ENCODE results near the gene AHCTF1.

AHCTF1 gene

GRCh38 chr1:246931549-246932365 lies at the start of gene AHCTF1:
Gene AHCTF1 (minus strand): TSS chr1:246931948. CDS start chr1:246918370, 13,578 bp downstream.
- peak; percentile 94 to 96 for DNase-seq

DNA sequence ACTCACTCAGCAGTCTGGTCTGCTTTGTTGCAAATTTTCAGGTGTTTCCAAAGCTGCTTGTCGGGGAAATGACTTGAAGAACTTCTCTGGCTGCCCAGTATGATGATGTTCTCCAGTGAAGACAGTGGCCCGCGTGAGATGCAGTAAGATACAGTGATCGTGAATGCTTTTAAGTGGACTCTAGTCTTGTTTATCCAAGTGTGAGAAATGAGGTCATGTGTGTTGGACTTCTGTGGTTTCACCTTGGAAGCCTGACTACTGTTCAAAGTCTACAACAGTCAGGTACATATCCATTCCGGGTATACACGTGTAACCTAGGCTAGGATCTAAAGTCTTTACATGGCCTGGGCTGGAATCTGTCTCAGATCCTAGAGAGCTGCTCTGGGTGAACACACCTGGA lies 47.0 kb upstream of the AHCTF1 start:
- DNase-seq, result no peak

DNA sequence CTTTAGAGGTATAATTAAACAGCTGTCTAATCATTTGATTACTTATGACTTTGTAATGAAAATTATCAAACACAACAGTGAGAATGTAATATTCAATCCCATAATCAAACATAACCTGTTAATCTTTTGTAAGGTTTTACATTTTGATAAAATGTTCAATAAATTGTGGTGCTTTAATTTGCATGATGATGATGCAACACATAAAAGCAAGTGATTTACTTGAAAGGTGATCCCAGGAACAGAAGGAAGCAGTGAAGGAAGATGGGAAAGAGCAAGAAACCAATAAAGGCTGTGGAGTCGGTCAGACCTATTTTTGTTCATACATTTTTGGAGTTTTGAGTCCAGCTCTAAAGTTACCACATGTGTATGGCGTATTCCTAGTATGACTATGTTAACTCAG lies 46.5 kb upstream of the AHCTF1 start:
- DNase-seq, result no peak

GRCh38 chr1:246971969-246972368 lies 40.2 kb upstream of the AHCTF1 start:
- no peak for DNase-seq

GRCh38 chr1:246971090-246971721 lies 39.5 kb upstream of the AHCTF1 start:
- peak in 1 of 2 experiments; percentile 18 for DNase-seq

DNA sequence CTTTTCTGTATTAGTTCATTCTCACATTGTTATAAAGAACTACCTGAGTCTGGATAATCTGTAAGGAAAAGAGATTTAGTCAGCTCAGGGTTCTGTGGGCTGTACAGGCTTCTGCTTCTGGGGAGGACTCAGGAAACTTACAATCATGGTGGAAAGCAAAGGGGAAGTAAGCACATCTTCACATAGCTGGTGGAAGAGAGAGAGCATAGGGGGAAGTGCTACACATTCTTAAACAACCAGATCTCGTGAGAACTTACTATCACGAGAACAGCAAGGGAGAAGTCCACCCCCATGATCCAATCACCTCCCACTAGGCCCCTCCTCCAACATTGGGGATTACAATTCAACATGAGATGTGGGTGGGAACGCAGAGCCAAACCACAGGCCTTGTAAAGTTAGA lies 37.9 kb upstream of the AHCTF1 start:
- DNase-seq, result no peak

- no peak for DNase-seq
Measured at GRCh38 chr1:246966502-246966901, 34.8 kb upstream of the AHCTF1 start.

DNA sequence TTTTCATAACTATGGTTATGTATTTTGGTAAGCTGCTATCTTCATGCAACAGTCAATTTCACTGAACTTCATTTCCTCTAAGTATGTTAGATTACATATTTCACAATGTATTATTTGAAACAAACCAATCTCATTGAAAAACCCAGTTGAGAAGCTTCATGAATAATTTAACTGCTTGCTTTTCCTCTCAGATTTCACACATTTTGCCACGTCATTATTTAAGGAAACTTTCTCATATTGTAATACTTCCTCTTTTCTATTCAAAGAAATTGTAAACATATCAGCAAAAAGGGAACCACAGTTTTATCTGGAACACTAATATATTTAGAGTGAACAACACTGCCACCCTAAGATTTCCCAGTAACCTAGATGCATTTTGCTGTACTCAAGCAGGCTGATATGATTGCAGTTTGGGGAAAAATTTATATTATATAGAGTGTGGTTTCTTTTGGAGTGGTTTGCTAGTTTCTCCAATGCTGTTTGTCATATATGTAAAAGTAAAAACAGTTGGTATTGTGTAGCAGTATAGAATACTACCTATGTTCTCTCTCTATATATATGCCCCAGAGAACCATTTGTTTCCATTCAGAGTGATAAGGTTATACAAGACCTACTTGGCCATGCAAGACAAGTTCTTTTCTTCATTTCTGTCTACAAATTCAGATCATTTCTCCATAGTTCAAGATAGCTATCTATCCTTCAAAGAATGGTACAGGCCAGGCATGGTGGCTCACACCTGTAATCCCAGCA lies 28.4 kb upstream of the AHCTF1 start:
- DNase-seq, result no peak

DNA sequence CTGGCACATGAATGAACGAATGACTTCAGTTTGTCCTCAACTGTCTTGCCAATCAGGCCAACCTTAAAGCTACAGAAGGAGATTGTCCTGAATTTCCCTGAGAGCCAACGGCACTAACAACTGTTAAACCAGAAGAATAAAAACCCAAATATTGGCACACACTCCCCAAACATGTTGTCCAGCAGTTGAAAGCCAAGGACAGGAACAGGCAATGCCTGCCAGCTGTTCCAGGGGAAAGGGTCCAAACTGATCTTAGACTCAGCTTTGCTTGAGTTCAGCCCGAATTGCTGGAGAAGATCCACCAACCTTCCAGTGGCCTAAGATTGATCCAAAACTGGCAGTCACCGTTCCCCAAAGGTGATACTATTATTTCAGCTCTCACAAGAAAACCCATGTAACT lies 22.4 kb upstream of the AHCTF1 start:
- DNase-seq, result no peak

DNA sequence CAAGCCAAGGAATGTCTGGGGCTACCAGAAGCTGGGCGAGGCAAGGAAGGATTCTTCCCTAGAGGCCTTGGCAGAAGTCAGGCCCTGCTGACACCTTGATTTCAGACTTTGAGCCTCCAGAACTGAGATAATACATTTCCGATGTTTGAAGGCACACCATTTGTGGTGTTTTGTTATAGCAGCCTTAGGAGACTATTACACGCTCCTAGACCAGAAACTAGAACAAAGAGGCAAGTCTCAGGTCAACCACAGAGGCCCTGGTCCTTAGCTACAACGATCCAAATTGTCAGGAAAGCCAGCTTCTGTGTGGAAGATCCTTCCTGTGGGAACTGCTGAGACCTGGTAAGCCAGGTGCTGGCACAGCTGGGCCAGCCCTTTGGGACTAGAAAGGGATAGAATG lies 19.7 kb upstream of the AHCTF1 start:
- DNase-seq, result no peak

- no peak for DNase-seq
Measured at GRCh38 chr1:246949956-246950355, 18.2 kb upstream of the AHCTF1 start.

- no peak for DNase-seq
Measured at GRCh38 chr1:246947255-246947654, 15.5 kb upstream of the AHCTF1 start.

DNA sequence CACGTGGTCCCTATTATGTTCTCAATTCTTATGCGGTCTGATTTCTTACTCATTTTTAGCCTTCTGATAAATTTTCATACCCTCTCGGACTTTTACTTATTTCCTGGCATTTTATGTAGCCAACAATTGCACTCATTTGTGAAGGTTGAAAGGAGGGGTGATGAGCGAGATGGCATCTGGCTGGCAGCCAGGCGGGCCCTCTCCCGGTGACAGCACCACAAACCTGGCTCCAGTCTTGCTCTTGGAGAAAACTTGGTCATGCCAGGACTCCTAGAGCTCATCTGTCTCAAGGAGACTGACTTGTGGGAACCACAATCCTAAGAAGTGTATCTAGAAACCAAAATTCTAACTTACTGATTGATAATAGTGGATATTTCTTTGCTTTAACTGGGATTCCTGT lies 14.6 kb upstream of the AHCTF1 start:
- DNase-seq, result no peak

- DNase-seq, result no peak
Measured at GRCh38 chr1:246934765-246935164, 3.0 kb upstream of the AHCTF1 start.

DNA sequence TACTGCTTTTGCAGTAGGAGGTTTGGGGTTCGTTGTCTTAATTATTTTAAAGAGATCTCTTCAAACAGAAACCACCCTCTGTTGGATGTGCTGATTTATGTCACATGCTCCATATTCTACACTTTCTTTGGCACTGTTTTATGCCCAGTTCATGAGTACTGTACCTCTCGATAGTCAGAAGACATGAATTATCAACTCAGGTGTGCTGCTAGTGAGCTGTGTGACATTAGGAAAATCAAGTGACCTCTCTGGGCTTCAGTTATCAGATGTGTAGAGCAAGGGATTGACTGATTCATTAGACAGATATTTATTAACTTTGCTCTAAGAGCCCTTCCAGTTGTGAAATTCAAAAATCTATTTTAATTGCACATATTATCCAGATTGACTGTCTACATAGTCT lies 2.1 kb upstream of the AHCTF1 start:
- DNase-seq, result no peak

GRCh38 chr1:246932366-246932700 lies 585 bp upstream of the AHCTF1 start:
- DNase-seq, result no peak

- DNase-seq, result peak; percentile 8 to 40
Measured at GRCh38 chr1:246930830-246931548, 759 bp downstream of the AHCTF1 start.

GRCh38 chr1:246925997-246926626 lies 5.6 kb downstream of the AHCTF1 start:
- no peak for DNase-seq

- DNase-seq, result no peak
Measured at GRCh38 chr1:246923900-246924299, 7.8 kb downstream of the AHCTF1 start.

- DNase-seq, result no peak
Measured at GRCh38 chr1:246923482-246923881, 8.3 kb downstream of the AHCTF1 start.

DNA sequence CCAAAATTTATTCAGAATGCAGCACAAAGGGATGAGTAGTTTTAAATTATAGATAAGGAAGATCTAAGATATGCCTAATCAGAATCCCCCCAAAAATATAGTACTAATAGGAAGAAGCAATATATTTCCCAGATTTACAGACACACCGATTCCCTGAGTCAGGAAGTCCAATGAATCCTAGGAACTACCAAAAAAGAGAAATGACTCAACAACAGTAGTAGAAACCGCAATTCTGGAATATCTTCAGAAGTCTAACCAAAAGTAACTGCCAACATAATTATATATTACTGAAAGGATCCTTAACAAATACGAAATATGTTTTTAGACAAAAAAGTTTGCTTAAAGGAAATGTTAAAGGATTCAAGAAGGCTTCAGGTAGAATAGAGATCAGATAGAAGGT lies 10.3 kb downstream of the AHCTF1 start:
- no peak for DNase-seq

DNA sequence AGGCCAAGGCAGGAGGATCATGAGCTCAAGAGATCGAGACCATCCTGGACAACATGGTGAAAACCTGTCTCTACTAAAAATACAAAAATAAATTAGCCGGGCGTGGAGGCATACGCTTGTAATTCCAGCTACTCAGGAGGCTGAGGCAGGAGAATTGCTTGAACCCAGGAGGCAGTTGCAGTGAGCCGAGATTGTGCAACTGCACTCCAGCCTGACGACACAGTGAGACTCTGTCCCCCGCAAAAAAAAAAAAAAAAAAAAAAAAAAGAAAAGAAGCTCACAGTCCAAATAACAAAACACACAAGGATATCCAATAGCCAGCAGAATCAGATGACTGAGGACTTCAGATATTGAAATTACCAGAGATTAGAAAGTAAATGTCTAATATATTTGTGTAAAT lies 11.8 kb downstream of the AHCTF1 start:
- DNase-seq, result no peak
